HCEC 1CT (cell line): ENCODE measurements around the gene CPVL.

ENCODE experiments used
- DNase-seq: peaks from one replicate; pipeline ENCODE4 v3.0.0-alpha.2; 2017

CPVL gene

DNA sequence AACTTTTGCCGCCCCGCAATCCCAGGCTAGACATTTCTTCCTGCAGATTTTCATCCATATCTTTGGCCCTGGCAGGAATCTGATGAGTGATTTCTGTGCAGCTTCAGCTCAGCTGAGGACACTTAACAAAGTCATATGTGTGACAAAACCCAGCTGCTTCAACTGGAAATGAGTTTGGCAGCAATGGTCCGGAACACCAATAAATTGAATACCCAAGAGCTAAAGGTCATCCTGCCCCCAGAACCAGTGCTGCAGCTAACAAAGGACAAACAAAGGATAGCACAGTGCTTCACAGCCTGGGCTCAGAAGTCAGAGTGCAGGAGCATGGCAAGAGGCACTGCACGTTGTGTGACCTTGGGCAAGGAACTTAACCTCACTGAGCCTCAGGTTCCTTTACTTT lies 148.2 kb downstream of the CPVL start:
- DNase-seq, result no peak

DNA sequence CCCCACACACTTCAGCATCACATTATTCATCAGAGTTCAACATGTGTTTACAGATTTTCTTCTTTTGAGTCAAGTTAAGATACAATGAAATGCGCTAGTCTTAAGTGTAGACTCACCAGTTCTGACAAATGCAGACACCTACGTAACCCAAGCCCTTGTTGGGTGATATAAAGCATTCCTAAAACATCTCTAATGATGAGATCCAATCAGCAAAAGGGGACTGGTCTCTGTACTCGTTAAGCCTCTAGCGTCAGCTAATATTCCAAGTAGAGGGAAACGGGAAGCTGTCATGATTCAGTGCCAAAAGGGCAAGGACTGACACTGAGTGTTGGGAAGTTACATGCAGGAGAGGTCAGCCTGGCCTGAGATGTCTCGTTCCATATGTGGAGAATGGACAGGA lies 149.5 kb downstream of the CPVL start:
- no peak for DNase-seq

- no peak for DNase-seq
These were observed 153.0 kb downstream of the CPVL start for GRCh38 chr7:28993371-28993770.

GRCh38 chr7:28992798-28993197 lies 153.5 kb downstream of the CPVL start:
- no peak for DNase-seq

GRCh38 chr7:28990200-28990960 lies 156.0 kb downstream of the CPVL start:
- DNase-seq, result no peak

DNA sequence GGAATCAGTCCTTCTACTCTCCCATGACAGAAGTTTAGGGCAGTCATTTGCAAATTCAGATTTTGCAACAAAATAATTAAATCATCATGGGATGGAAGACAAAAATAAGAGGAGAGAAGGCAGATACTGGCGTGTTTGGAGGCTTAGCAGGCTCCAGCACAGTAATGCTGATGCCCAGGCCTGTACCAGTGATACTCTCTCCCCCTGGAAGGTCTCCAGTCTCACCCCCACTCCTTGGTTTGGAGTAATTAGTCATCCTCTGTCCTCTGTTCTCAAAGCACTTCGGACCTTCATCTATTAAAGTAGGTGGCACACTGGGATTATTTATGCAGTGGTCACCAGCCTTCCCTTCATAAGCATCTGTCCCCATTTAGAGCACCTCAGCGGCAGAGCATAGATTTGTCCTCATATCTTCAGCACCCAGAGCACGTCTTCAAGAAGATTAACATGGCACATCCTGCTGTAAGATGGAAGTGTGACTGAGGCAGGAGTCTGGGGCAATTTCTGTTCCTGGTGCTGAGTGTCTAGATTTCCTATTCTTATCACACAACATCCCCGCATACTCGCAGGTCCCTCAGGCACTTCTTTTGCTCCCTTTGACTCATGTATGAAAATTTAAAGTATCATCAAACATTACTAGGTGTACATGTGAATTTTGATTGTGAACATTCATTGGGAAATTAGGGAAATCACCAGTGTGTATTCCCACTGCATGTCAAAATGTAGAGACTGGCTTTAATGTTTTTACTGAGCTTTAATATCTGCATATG lies 156.9 kb downstream of the CPVL start:
- DNase-seq, result no peak

DNA sequence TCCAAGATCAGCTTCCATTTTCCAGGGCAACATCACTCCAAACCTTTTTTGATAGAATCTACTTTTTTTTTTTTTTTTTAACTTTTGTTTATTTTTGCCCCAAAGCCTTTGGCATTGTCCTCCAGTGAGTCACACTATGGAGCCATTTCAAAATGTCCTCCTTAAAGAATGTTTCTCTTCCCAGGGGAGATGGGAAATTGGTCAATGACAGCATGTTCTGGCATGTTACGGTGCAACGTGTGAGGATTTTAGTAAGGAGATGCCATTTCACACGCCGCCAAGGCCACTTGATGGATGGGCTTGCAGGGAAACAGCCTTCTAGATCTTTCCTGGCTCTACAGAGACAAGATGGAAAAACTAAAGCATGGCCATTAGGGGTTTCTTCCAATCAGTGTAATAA lies 157.5 kb downstream of the CPVL start:
- peak; percentile 94 for DNase-seq

DNA sequence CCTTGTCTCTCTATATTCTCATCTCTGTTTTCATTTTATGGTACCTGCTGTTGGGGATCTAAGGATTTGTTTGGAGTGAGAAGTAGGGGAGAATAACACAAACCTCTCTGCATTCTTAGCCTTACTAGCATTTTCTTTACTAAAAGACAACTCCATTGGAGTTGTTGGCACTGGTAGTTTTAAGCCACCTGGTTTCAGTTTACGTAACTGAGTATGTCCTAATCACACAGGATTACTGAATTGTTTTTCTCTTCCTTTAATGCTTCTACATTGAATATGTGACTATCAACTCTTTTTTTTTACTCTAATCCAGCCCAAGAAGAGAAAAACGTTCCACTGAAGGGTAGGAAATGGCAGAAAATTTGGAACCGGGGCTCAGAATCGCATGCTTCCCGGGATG lies 158.2 kb downstream of the CPVL start:
- DNase-seq, result peak; percentile 36

GRCh38 chr7:28986765-28987110 lies 159.6 kb downstream of the CPVL start:
- peak; percentile 66 for DNase-seq

GRCh38 chr7:28986028-28986764 lies 160.1 kb downstream of the CPVL start:
- DNase-seq, result no peak

GRCh38 chr7:28984631-28985030 lies 161.7 kb downstream of the CPVL start:
- DNase-seq, result peak; percentile 85

DNA sequence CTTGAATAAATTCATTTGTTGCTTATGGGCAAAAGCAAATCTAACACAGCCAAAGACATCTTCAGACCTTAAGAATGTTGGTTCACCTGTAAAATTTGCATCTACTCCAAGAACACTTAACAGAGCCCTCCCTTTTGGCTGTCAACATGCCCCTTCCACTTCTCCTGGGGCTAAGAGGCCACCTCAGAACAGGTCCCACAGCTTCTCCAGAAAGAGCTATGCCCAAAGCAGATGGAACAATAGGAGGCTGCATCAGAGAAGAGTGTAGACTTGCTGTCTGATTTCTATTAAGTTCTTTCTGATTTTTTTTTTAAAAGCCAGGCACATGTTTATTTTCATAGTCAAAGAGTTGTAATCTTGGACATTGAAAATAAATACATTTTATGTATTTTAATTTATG lies 162.1 kb downstream of the CPVL start:
- DNase-seq, result no peak

DNA sequence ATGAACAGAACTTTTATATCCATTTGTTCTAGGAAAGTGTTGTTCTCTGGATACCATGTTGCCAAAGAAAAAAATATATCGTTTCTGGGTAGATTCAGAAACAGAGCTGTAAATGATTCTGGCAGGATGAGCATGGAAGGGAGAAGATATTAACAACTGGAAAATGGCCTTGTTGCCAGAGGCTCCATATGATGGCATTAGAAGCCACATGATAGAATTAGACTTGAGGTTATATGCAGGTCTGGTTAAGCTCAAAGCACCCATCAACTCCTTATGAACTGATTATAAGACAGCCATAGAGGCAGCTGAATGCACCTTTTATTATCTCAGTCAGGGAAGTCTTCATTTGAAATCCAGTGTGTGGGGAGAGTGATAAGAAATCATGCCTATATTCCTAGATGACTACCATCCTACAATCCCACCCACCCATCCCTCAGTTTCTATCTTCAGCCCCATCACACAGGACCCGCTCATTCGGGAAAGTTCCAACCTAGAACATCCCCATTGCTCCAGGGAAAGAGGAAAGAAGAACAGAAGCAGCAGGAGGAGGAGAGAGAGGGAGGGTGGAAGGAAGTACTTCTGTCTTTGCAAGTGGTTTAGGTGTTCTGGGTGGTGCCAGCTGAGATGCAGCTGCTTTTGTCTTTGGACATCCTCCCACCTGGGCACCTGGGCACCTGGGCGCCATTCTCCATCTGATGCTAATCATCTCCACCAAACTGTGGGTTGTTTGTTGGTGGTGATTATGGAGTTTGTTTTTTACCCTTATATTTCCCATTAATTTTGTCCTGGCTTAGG lies 162.7 kb downstream of the CPVL start:
- no peak for DNase-seq

DNA sequence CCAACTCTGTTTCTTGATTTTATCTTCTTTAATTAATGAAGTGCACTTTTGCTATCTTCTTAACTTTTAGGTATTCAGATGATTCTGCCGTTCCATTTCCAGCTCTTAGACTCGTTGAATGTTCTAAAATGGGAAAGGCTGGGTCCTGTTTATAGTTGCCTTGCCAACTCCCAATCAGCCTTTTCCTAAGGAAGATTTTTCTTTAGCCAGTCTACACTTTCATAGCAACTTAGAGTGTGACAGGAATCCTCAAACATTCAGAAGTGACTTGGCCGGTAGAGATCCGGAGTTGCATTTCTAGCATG lies 165.2 kb downstream of the CPVL start:
- DNase-seq, result no peak

GRCh38 chr7:28980451-28981160 lies 165.7 kb downstream of the CPVL start:
- DNase-seq, result no peak

DNA sequence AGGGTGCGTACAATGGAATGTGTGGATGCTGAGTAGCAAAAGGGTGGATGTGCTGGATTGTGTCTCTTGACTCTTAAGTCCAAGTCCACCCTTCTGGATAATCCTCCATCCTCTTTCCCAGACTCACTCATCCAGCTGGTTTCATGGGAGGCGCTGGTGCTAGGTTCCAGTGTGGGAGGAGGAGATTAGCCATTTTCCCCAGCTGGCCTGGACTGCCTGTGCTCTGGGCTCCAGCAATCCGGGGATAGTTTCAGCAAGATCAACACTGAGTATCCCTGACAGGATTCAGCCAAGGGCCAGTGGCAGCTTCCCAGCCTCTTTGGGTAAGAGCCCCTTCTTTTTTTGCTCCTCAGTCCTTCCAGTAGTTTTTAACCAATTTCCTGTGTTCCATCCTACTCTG lies 166.6 kb downstream of the CPVL start:
- no peak for DNase-seq

- DNase-seq, result no peak
These were observed 168.5 kb downstream of the CPVL start for GRCh38 chr7:28977881-28978280.

- no peak for DNase-seq
These were observed 170.3 kb downstream of the CPVL start for GRCh38 chr7:28976022-28976421.

- no peak for DNase-seq
These were observed 172.7 kb downstream of the CPVL start for GRCh38 chr7:28973591-28973990.

GRCh38 chr7:28964056-28964455 lies 182.3 kb downstream of the CPVL start:
- no peak for DNase-seq

- DNase-seq, result no peak
These were observed 184.4 kb downstream of the CPVL start for GRCh38 chr7:28961972-28962371.

- DNase-seq, result no peak
These were observed 186.1 kb downstream of the CPVL start for GRCh38 chr7:28960071-28960840.
